Mesendoderm (in vitro differentiated cells): ENCODE results near the gene TAF11L11. TPM values are rescaled to one million over a fixed set of nuclear protein-coding genes. Genes with fewer than 3 reads are reported as not detected.
"Not testable (repeated sequence)": the region's sequence is repeated elsewhere in the genome, so short reads cannot be mapped to it uniquely, and the experiment has no call there.

Experiments
- DNase-seq: peaks from one replicate; pipeline ENCODE4 v3.0.0; 2013
- H2AK5ac ChIP-seq: 2 replicates; pipeline ENCODE4 v1.6.1; 2013; ENCODE audit warnings: low read length, inconsistent platforms
- H2BK120ac ChIP-seq: 2 replicates; pipeline ENCODE4 v1.6.1; 2013; ENCODE audit warnings: low read depth, mild to moderate bottlenecking, low read length, moderate library complexity, mixed read lengths
- H2BK15ac ChIP-seq: replicated peaks from 2 replicates; pipeline ENCODE4 v1.6.1; 2013; ENCODE audit warnings: low read depth, mild to moderate bottlenecking, moderate library complexity
- H2BK5ac ChIP-seq: 2 replicates; pipeline ENCODE4 v1.6.1; 2013; ENCODE audit warnings: low read length, inconsistent platforms
- H3K18ac ChIP-seq: 2 replicates; pipeline ENCODE4 v1.6.1; 2013; ENCODE audit warnings: mild to moderate bottlenecking, low read length, mixed read lengths
- H3K23ac ChIP-seq: one replicate; pipeline ENCODE4 v1.6.1; 2013; ENCODE audit warnings: low read length
- H3K27ac ChIP-seq: 2 replicates; pipeline ENCODE4 v1.5.1; 2013; ENCODE audit warnings: low read depth, mild to moderate bottlenecking, inconsistent platforms, low read length, moderate library complexity
- H3K27me3 ChIP-seq: 2 replicates; pipeline ENCODE4 v1.6.1; 2013; ENCODE audit warnings: low read length, control low read depth, mild to moderate bottlenecking, inconsistent platforms; ENCODE audit not compliant: insufficient read depth, poor library complexity
- H3K36me3 ChIP-seq: 2 replicates; pipeline ENCODE4 v1.6.1; 2013; ENCODE audit warnings: low read length, inconsistent platforms; ENCODE audit not compliant: control insufficient read depth, insufficient read depth
- H3K4ac ChIP-seq: one replicate; pipeline ENCODE4 v1.6.1; 2013; ENCODE audit warnings: low read depth, mild to moderate bottlenecking, low read length, moderate library complexity
- H3K4me1 ChIP-seq: 2 replicates; pipeline ENCODE4 v1.6.1; 2013; ENCODE audit warnings: low read depth, low read length, inconsistent platforms; ENCODE audit not compliant: control insufficient read depth
- H3K4me2 ChIP-seq: 2 replicates; pipeline ENCODE4 v1.6.1; 2013; ENCODE audit warnings: low read length
- H3K4me3 ChIP-seq: 2 replicates; pipeline ENCODE4 v1.5.1; 2013; ENCODE audit warnings: mild to moderate bottlenecking, low read length
- H3K56ac ChIP-seq: one replicate; pipeline ENCODE4 v1.6.1; 2013; ENCODE audit warnings: low read length
- H3K79me1 ChIP-seq: 2 replicates; pipeline ENCODE4 v1.6.1; 2013; ENCODE audit warnings: low read length, inconsistent platforms
- H3K79me2 ChIP-seq: 2 replicates; pipeline ENCODE4 v1.6.1; 2013; ENCODE audit warnings: mild to moderate bottlenecking, low read length; ENCODE audit not compliant: control insufficient read depth, insufficient read depth
- H3K9ac ChIP-seq: 2 replicates; pipeline ENCODE4 v1.6.1; 2013; ENCODE audit warnings: low read length, inconsistent platforms
- H4K5ac ChIP-seq: one replicate; pipeline ENCODE4 v1.6.1; 2013; ENCODE audit warnings: low read length
- H4K8ac ChIP-seq: one replicate; pipeline ENCODE4 v1.6.1; 2013; ENCODE audit warnings: low read depth, mild to moderate bottlenecking, control low read depth, low read length, moderate library complexity
- WGBS: extraction: QIAGEN DNeasy Blood & Tissue Kit; methylation state at CpG from one replicate; pipeline ENCODE4 v1.1.7; 2013; ENCODE audit warnings: low lambda C conversion rate, missing lambda C conversion rate; ENCODE audit not compliant: insufficient coverage; ENCODE audit errors: extremely low coverage; 5-methylcytosine and 5-hydroxymethylcytosine counted together
- polyA plus RNA-seq, 2 experiments: library from polyadenylated mRNA; stranded (reverse); fragments of 200-250 nt; gene quantifications; one replicate each; pipeline ENCODE4 v1.2.3, GENCODE V29; 2013

The TAF11L11 gene
- not detected for polyA plus RNA-seq (2013, experiment 1 of 2)
- not detected for polyA plus RNA-seq (2013, experiment 2 of 2)

DNA sequence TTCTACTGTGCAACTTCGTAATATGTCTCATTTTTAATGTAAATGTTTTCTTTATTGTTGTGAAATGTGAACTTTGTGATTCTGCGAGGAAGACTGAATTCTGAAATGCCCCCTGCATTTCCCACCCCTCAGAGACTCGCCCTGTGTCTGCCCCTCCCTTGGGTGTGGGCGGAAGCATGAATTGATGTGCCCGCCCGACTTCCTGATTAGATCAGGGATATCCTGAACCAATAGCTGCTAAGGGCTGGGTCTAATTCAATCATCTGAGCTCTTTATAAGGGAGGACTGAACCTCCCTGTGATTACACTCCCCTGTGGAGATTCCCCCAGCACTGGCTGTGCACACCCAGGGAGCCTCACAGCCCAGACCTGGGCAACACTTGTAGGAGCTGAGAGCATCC lies at the start of gene TAF11L11:
TAF11L11 (plus strand) TSS at position 304 of the 400 bp plus-strand sequence.
- H2BK5ac ChIP-seq, H3K36me3 ChIP-seq, H3K56ac ChIP-seq, H2AK5ac ChIP-seq, H3K9ac ChIP-seq, H2BK15ac ChIP-seq, H4K5ac ChIP-seq, H4K8ac ChIP-seq, H3K4me1 ChIP-seq, H3K27me3 ChIP-seq, H3K4me3 ChIP-seq, H3K23ac ChIP-seq, H3K4ac ChIP-seq, H3K4me2 ChIP-seq, H3K79me1 ChIP-seq, DNase-seq, H2BK120ac ChIP-seq, H3K27ac ChIP-seq, H3K18ac ChIP-seq, H3K79me2 ChIP-seq: not testable (repeated sequence)
- WGBS: no CpG with 5 or more reads among the region's 6 CpGs

DNA sequence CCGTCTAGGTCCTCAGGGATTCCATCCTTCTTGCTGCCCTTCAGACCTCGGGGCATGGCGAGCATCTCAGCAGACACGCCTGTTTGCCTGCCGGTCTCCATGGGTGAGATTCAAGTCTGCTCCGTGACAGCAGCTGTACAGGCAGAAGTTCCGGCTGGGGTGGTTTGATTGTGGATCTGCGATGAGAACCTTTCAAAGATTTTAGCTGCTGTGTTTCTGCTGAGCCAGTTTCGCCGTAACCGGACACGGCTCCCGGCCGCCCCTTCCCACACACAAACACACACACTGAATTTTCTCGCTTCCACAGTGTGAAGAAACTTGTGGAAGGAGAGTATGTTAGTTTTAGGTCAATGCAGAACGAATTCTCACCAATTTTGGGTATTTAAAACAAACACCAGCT lies 18.3 kb upstream of the TAF11L11 start, which contains the start of gene TAF11L7:
TAF11L7 (minus strand) TSS at position 101 of the 400 bp plus-strand sequence.
- H3K79me2 ChIP-seq, H3K36me3 ChIP-seq, DNase-seq, H2BK15ac ChIP-seq, H3K56ac ChIP-seq, H3K4ac ChIP-seq, H4K8ac ChIP-seq, H3K4me1 ChIP-seq, H3K27ac ChIP-seq, H3K23ac ChIP-seq, H2BK120ac ChIP-seq, H2BK5ac ChIP-seq, H3K9ac ChIP-seq, H3K4me3 ChIP-seq, H3K18ac ChIP-seq, H2AK5ac ChIP-seq, H3K79me1 ChIP-seq, H3K27me3 ChIP-seq, H3K4me2 ChIP-seq, H4K5ac ChIP-seq: not testable (repeated sequence)
- no CpG with 5 or more reads among the region's 16 CpGs for WGBS

DNA sequence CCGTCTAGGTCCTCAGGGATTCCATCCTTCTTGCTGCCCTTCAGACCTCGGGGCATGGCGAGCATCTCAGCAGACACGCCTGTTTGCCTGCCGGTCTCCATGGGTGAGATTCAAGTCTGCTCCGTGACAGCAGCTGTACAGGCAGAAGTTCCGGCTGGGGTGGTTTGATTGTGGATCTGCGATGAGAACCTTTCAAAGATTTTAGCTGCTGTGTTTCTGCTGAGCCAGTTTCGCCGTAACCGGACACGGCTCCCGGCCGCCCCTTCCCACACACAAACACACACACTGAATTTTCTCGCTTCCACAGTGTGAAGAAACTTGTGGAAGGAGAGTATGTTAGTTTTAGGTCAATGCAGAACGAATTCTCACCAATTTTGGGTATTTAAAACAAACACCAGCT lies 13.1 kb upstream of the TAF11L11 start, which contains the start of gene TAF11L8:
TAF11L8 (minus strand) TSS at position 101 of the 400 bp plus-strand sequence.
- H2BK15ac ChIP-seq, H2BK5ac ChIP-seq, H3K23ac ChIP-seq, DNase-seq, H3K27me3 ChIP-seq, H3K4me1 ChIP-seq, H3K4me3 ChIP-seq, H2AK5ac ChIP-seq, H4K5ac ChIP-seq, H3K4me2 ChIP-seq, H3K4ac ChIP-seq, H3K27ac ChIP-seq, H3K79me2 ChIP-seq, H3K9ac ChIP-seq, H2BK120ac ChIP-seq, H3K56ac ChIP-seq, H3K36me3 ChIP-seq, H3K79me1 ChIP-seq, H4K8ac ChIP-seq, H3K18ac ChIP-seq: not testable (repeated sequence)
- no CpG with 5 or more reads among the region's 16 CpGs for WGBS

DNA sequence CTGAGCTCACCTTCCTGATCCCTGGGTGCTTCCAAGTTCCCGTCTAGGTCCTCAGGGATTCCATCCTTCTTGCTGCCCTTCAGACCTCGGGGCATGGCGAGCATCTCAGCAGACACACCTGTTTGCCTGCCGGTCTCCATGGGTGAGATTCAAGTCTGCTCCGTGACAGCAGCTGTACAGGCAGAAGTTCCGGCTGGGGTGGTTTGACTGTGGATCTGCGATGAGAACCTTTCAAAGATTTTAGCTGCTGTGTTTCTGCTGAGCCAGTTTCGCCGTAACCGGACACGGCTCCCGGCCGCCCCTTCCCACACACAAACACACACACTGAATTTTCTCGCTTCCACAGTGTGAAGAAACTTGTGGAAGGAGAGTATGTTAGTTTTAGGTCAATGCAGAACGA lies 9.7 kb upstream of the TAF11L11 start, which contains the start of gene TAF11L9:
TAF11L9 (minus strand) TSS at position 140 of the 400 bp plus-strand sequence.
- H3K9ac ChIP-seq, H3K79me1 ChIP-seq, H3K4me3 ChIP-seq, H3K4me1 ChIP-seq, H3K56ac ChIP-seq, H2BK5ac ChIP-seq, H3K79me2 ChIP-seq, DNase-seq, H3K23ac ChIP-seq, H4K8ac ChIP-seq, H2BK120ac ChIP-seq, H3K27me3 ChIP-seq, H4K5ac ChIP-seq, H3K18ac ChIP-seq, H3K27ac ChIP-seq, H2AK5ac ChIP-seq, H2BK15ac ChIP-seq, H3K4me2 ChIP-seq, H3K36me3 ChIP-seq, H3K4ac ChIP-seq: not testable (repeated sequence)
- WGBS: no CpG with 5 or more reads among the region's 15 CpGs

DNA sequence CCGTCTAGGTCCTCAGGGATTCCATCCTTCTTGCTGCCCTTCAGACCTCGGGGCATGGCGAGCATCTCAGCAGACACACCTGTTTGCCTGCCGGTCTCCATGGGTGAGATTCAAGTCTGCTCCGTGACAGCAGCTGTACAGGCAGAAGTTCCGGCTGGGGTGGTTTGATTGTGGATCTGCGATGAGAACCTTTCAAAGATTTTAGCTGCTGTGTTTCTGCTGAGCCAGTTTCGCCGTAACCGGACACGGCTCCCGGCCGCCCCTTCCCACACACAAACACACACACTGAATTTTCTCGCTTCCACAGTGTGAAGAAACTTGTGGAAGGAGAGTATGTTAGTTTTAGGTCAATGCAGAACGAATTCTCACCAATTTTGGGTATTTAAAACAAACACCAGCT lies 6.3 kb upstream of the TAF11L11 start, which contains the start of gene TAF11L10:
TAF11L10 (minus strand) TSS at position 101 of the 400 bp plus-strand sequence.
- not testable (repeated sequence) for H3K79me1 ChIP-seq, H2BK120ac ChIP-seq, H3K4me2 ChIP-seq, H2BK15ac ChIP-seq, H3K23ac ChIP-seq, H3K18ac ChIP-seq, H3K27ac ChIP-seq, H3K4ac ChIP-seq, H3K27me3 ChIP-seq, H3K56ac ChIP-seq, DNase-seq, H4K5ac ChIP-seq, H2AK5ac ChIP-seq, H3K9ac ChIP-seq, H3K4me1 ChIP-seq, H4K8ac ChIP-seq, H3K4me3 ChIP-seq, H2BK5ac ChIP-seq, H3K79me2 ChIP-seq, H3K36me3 ChIP-seq
- WGBS: no CpG with 5 or more reads among the region's 15 CpGs

DNA sequence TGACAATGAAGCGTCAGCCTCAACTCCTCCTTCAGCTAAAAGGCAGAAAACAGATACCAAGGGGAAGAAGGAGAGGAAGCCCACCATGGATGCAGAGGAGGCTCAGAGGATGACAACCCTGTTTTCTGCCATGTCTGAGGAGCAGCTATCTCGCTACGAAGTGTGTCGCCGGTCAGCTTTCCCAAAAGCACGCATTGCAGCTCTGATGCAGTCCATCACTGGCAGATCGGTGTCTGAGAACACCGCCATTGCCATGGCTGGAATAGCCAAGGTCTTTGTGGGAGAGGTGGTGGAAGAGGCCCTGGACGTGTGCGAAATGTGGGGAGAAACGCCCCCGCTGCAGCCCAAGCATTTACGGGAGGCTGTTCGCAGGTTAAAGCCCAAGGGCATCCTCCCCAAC lies 968 bp downstream of the TAF11L11 start:
- H3K18ac ChIP-seq: no peak overlapping the region
- no peak overlapping the region for H4K5ac ChIP-seq
- H3K56ac ChIP-seq: no peak overlapping the region
- no peak overlapping the region for H3K9ac ChIP-seq
- no peak for DNase-seq
- H4K8ac ChIP-seq: no peak overlapping the region
- no peak overlapping the region for H2BK15ac ChIP-seq
- no peaks in the 10 kb centered on the region for H3K4me1 ChIP-seq
- H3K27ac ChIP-seq: no peak overlapping the region
- no peak overlapping the region for H3K4me2 ChIP-seq
- H3K79me1 ChIP-seq: no peaks in the 10 kb centered on the region
- H2AK5ac ChIP-seq: no peak overlapping the region
- no peaks in the 10 kb centered on the region for H3K27me3 ChIP-seq
- H3K4ac ChIP-seq: no peak overlapping the region
- H3K79me2 ChIP-seq: no peaks in the 10 kb centered on the region
- whole genome bisulfite sequencing: no CpG with 5 or more reads among the region's 14 CpGs
- H2BK120ac ChIP-seq: no peak overlapping the region
- no peak overlapping the region for H3K4me3 ChIP-seq
- no peak overlapping the region for H2BK5ac ChIP-seq
- H3K23ac ChIP-seq: no peak overlapping the region
- no peaks in the 10 kb centered on the region for H3K36me3 ChIP-seq
